SK-N-MC (cell line): Measurements from ENCODE around the gene UNK.

Source experiments
- EZH2 ChIP-seq: fragments of 200-600 bp; sonication (generic); IDR thresholded peaks from one replicate; pipeline ENCODE4 v1.6.1; 2017; ENCODE audit warnings: antibody characterized with exemption
- POLR2AphosphoS5 ChIP-seq: IDR thresholded peaks from 2 replicates; pipeline ENCODE4 v1.6.1; 2012; ENCODE audit warnings: mild to moderate bottlenecking, low read depth, low read length, borderline replicate concordance

GRCh38 chr17:75845933-75846691 lies 61.5 kb downstream of the UNK start:
- TF ChIP-seq POLR2AphosphoS5 (no peak), EZH2 (no peak)
